Activated T-cell treated with anti-CD3 and anti-CD28 coated beads for 24 hours (primary cell): Measurements from ENCODE around the gene EDC3.
A peak's percentile ranks its signal among the peaks of the same experiment; 100 is the strongest.
"Not testable (repeated sequence)": the region's sequence is repeated elsewhere in the genome, so short reads cannot be mapped to it uniquely, and the experiment has no call there.

Experiments used
- DNase-seq: peaks from one replicate; pipeline ENCODE4 v3.0.0-alpha.2; 2020; ENCODE audit warnings: low read depth

EDC3 gene

DNA sequence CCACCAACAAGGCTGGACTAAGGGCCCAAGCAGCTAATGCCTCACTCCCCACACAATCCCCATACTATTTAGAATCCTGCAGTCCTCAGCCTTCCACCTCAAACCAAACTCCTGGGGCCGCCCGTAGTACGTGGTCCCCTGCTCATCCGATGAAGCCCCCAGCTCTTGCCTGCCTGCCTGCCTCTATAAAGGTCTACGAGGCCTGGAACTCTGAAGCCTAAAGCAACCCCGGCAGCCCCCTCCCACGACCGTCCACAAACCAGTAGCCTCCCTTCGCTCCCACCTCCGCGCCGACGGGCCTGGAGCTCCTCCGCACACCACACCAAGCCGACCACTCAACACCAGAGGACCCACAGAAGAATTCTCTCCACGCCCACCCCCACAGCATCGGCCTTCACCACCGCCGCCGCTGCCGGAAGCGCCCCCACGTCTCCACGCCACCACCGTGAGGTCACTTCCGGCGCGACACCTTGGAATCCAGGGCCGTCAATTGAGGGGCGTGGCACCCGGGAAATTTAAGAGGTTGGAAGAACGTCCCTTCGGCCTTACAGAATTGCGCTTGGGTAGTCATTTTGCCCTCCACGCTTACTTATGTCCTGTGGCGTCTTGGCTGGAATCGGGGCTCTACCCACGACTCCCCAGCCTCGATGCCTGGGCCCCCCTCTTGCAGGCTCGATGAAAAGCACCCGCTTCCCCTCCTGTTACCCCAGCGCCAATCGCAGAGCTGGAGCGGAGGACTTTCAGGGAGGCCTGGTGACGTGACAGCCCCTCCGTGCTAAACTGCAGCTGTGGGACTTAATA is at the start of gene EDC3:
TSS of gene EDC3 (minus strand) at position 428 of the 801 bp plus-strand sequence. CDS start 20,900 bp downstream, outside the sequence.
- DNase-seq: peak; percentile 81

DNA sequence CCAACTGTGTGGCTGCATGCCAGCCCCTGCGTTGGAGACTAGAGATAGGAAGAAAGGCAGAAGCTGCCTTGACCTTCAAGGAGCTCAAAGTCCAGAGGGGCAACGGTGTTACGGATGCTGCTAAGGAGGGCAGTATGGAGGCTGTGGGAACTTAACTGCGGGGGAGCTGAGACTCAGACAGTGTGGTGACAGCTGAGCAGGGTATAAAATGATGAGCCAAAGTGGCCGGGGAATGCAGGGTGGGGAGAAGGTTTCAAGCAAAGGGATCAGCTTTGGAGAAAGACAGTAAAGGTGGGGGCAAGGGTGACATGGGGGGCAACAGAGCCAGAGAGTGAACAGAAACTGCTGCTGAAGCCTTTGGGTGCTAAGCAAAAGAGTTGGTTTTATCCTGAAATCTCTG is 46.6 kb upstream of the EDC3 start:
- no peak for DNase-seq

GRCh38 chr15:74738239-74738638 is 42.4 kb upstream of the EDC3 start:
- not testable (repeated sequence) for DNase-seq

DNA sequence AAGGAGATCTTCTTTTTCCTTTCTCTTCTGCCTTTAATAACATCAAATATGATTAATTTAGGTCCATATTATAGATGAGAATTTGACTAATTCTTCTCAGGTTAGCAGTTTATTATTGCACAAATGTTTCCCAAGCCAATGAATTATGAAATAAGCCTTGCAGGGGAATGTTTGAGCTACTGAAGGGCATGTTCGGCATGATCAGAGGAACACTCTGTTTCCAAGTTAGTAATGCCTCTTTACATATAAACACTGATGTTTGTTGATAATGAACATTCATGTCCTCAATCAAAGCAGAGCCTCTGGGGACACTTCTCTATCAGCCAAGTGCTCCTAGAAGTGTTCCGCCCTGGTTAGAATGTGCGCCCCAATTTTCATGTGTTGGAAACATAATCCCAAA is 39.5 kb upstream of the EDC3 start:
- no peak for DNase-seq

DNA sequence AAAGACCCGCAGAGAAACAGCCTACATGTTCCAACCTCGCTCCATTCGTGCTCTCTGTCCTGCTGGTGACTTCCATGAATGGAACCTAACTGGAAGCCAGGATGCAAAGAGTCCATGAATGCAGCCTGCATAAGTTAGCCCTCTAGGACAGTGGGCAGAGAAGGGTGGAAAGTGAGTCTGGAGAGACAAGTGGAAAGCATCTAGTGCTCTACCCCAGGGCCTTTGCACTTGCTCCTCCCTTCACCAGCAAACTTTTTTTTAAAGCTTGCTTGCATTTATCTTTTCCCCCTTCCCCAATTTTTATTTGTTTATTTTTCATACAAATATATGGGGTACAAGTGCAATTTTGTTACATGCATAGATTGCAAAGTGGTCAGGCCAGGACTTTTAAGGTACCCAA is 37.4 kb upstream of the EDC3 start:
- DNase-seq: no peak

DNA sequence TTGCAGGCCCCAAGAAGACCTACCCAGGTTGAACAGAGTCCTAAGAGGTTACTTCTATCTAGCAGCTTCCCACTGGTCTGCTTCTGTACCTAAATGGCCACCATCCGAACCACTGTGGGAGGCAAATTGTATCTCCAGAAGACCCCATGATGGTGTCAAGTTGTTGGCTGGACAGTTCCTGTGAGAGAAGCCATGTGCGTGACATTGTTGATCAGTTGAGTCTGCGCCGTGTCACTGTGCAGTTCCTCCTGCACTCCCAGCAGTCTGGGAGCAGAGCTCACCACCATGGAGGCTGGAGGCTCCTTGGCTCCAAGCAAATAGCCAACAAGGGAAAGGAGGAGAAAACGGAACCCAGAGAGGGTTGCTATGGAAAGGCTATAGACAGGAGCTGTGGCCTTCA is 37.0 kb upstream of the EDC3 start:
- no peak for DNase-seq

- no peak for DNase-seq
These were observed 34.9 kb upstream of the EDC3 start for GRCh38 chr15:74730619-74731316.

- DNase-seq: not testable (repeated sequence)
These were observed 33.5 kb upstream of the EDC3 start for GRCh38 chr15:74729372-74729771.

DNA sequence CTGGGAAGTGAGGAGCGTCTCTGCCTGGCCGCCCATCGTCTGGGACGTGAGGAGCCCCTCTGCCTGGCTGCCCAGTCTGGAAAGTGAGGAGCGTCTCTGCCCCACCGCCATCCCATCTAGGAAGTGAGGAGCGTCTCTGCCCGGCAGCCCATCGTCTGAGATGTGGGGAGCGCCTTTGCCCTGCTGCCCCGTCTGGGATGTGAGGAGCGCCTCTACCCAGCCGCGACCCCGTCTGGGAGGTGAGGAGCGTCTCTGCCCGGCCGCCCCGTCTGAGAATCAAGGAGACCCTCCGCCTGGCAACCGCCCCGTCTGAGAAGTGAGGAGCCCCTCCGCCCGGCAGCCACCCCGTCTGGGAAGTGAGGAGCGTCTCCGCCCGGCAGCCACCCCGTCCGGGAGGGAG is 32.9 kb upstream of the EDC3 start:
- DNase-seq: not testable (repeated sequence)

DNA sequence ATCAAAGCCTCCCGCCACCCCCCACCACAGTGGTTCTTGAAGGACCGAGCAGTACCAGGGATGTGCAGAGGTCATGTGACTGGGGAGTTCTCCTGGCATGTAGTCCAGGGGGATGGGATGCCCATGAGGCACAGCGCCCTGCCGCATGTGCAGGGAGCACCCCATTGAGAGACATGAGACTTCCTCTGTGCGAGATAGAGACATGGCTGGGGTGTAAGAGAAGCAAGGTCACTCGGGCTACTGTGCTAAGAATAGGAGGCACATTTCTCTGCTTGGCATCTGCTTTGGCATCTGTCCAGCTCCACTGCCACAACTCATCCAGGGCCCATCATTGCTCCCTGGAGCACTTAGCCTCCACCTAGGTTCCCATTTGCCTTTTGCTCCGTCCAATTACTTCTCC is 31.9 kb upstream of the EDC3 start:
- no peak for DNase-seq

GRCh38 chr15:74726774-74727164 is 30.9 kb upstream of the EDC3 start:
- no peak for DNase-seq

DNA sequence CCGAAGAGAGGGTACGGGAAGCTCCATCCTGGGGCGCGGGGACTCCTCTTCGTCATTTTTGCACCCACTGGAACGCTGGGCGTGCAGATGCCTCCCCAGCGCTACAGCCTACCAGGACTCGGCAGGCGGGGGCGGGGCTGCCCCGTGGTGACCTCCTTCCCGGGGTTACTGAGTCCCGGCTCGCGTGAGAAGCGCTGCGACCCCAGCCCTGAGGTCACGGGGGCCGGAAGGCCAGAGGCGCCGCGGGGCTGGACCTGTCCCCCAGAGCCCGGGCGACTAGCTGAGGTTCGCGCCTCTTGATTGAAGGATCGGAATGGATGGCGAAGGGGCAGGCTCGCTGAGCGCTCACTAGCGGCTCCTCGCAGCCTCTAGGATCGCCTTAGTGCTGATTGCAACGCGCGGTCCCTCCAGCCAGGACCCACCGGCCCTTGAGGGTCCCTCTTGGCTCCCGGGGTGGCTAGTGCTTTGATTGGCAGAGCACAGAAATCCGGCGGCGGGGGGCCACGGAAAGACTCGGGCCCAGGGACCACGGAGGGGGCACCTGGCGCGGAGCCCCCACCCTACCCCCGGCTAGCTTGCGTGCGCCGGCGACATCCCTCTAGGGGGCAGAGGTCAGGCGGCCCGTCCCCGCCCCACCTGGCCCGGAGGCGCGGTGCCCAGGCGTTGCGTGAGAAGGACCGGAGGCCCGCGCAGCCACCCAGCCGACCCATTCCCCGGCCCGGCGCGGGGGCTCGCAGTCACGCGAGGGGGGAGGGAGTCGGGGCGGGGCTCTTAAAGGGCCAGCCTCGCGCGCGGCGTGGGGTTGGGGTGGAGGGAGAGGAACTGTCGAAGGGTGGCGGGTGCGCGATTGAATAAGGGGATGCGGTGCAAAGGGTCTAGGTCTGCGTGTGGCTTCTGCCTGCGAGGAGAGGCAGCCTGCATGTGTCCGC is 30.3 kb upstream of the EDC3 start:
- peak; percentile 25 for DNase-seq

DNA sequence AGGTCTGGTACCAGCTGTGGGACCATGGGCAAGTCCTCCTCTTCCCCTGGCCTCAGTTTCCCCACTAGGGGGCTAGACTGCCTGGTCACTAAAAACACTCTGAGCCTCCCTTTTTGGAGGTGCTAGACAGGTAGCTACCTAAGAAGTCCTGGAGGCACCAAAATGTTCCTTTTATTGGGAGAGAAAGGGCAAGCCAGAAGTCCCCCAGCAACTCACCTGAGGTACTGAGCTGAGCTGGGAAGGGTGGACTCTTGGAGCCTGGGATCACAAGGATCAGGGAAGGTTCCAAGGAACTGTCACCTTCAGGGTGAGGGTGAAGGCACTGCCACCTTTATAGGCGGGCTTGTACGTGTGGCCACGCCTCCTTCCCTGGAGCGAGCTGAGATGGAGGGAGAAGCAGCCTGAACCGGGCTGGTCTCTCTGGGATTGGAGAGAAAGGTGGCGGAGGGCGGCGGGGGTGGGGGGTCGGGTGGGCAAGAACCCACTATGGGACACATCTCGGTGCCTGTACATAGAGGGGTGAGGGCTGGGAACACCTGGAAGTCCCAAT is 29.5 kb upstream of the EDC3 start, which contains the start of gene CYP1A1:
TSS of gene CYP1A1 (minus strand) at position 304 of the 550 bp plus-strand sequence. CDS start 2,431 bp downstream, outside the sequence.
- DNase-seq: peak; percentile 20

DNA sequence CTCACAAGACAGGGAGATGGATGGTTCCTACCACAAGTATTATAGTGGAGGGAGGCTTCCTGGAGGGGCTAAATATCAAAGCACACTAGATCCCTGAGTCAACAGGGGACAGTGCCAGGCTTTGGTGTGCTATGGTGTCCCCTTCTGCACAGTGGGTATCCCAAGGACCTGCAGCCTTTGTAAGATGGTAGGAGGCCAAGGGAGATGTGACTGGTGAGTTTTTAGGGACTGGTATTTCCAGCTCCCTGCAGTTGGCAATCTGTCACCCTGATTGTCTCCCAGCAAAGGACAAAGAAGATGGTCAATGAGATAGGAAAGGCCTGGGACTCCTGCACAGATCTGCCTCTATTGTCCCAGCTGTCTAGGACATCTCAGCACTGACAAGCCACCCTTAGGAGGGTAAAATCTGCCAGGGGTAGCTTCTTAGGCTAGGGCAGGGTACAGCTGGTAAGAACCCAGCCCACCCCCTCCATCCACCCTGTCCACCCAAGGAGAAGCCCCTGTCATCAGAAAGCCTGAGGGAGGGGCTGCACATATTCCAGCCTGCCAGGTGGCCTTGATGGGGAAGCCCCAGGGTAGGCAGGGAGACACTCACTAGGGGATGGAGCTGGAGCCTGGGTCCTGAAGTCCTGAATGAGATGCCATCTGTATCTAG is 28.9 kb upstream of the EDC3 start:
- no peak for DNase-seq

- DNase-seq: no peak
These were observed 28.0 kb upstream of the EDC3 start for GRCh38 chr15:74723754-74724334.

DNA sequence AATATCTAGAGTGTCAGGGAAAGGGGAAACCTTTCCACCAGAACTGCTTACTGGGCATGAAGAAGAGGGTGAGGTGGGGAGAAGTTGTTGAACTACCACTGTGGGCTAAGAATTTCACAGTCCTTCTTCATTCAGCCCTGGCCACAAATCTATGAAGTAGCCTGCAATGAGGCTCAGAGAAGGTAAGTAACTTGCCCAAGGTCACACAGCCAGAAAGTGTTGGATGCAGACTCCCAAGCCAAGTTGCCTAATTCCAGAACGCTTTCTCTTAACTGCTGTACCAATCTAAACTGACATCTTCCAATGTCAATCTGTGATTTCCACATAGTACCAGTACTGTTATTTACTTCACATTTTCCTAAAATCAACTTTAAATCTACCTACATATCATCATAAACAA is 27.4 kb upstream of the EDC3 start:
- no peak for DNase-seq

GRCh38 chr15:74722591-74722990 is 26.8 kb upstream of the EDC3 start:
- DNase-seq: no peak

DNA sequence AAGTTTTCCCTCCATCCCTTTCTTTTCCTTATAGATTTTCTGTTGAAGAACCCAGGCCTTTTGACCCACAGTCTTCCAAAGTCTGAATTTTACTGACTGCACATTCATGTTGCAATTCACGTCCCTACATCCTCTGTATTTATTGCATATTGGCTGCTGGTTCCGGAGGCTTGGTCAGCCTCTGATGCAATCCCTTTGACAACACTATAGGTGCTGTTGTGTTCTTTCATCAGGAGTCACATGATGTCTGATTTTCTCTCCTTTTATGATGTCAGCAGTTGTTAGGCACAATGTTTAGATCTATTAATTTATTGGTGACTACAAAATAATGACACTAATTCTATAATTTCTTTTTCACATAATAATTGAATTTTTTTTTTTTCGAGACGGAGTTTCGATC is 20.8 kb upstream of the EDC3 start:
- DNase-seq: no peak

GRCh38 chr15:74712311-74712710 is 16.5 kb upstream of the EDC3 start:
- DNase-seq: no peak

- DNase-seq: no peak
These were observed 14.7 kb upstream of the EDC3 start for GRCh38 chr15:74710319-74711094.
